H1 (cell line): ENCODE measurements around the gene ADAM12. TPM values are rescaled to one million over a fixed set of nuclear protein-coding genes. Genes with fewer than 3 reads are reported as not detected.

Experiments used
- CTCF ChIA-PET: fragments of 300-600 bp; sonication (Branson Sonifier 250); formaldehyde crosslinking; loops from one replicate; lab custom pipeline; 2021; ENCODE audit not compliant: partially characterized antibody; lab: Charles Lee
- POLR2A ChIA-PET: fragments of 300-600 bp; sonication (Branson Sonifier 250); formaldehyde crosslinking; loops from one replicate; lab custom pipeline; 2021; ENCODE audit warnings: inconsistent platforms; ENCODE audit not compliant: partially characterized antibody; lab: Charles Lee
- DNase-seq, 2 experiments: peaks; one replicate each; pipeline versions ENCODE4 v3.0.0 to v3.0.0-alpha.2; 2010 to 2022; ENCODE audit warnings: low spot score in 2 of 2, low read depth in 1 of 2, mixed read lengths in 1 of 2
- FAIRE-seq: peaks from 2 replicates; lab custom pipeline; 2011; peaks lifted over from hg19 to GRCh38; lab: Jason Lieb, UNC
- H2AFZ ChIP-seq: 2 replicates; pipeline ENCODE4 v1.8.1; 2012; ENCODE audit warnings: low read length, inconsistent platforms
- H2AK5ac ChIP-seq: 2 replicates; pipeline ENCODE4 v1.6.1; 2013; ENCODE audit warnings: low read depth, low read length
- H2BK120ac ChIP-seq: replicated peaks from 2 replicates; pipeline ENCODE3; 2013; ENCODE audit warnings: low read depth, low read length, inconsistent platforms
- H2BK12ac ChIP-seq: 2 replicates; pipeline ENCODE4 v1.6.1; 2013; ENCODE audit warnings: low read depth, low read length
- H2BK15ac ChIP-seq: 2 replicates; pipeline ENCODE4 v1.6.1; 2013; ENCODE audit warnings: low read length
- H2BK20ac ChIP-seq: 2 replicates; pipeline ENCODE4 v1.6.1; 2013; ENCODE audit warnings: low read length
- H2BK5ac ChIP-seq: 2 replicates; pipeline ENCODE4 v1.6.1; 2013; ENCODE audit warnings: low read depth, low read length
- H3K14ac ChIP-seq: 2 replicates; pipeline ENCODE4 v1.6.1; 2013; ENCODE audit warnings: inconsistent platforms; ENCODE audit not compliant: insufficient read length
- H3K18ac ChIP-seq: 2 replicates; pipeline ENCODE4 v1.6.1; 2013; ENCODE audit warnings: low read length; ENCODE audit errors: extremely low read depth
- H3K23ac ChIP-seq: 2 replicates; pipeline ENCODE4 v1.6.1; 2013; ENCODE audit warnings: inconsistent platforms; ENCODE audit not compliant: insufficient read length
- H3K23me2 ChIP-seq: 2 replicates; pipeline ENCODE4 v1.6.1; 2013; ENCODE audit warnings: low read depth, low read length
- H3K27ac ChIP-seq: 2 replicates; pipeline ENCODE4 v1.6.1; 2011; ENCODE audit warnings: low read depth, low read length, inconsistent platforms
- H3K27me3 ChIP-seq, 4 experiments: replicated peaks in 1 of 4; 1 replicate in 1 of 4; 2 replicates in 3 of 4; pipeline versions ENCODE4 v1.6.1 to v1.8.1; 2011 to 2013; ENCODE audit warnings: low read length in 3 of 4, mild to moderate bottlenecking in 3 of 4, inconsistent platforms in 2 of 4, mixed read lengths in 2 of 4, moderate library complexity in 1 of 4; ENCODE audit not compliant: control insufficient read depth in 3 of 4, insufficient read depth in 3 of 4; ENCODE audit errors: extremely low read depth in 1 of 4
- H3K36me3 ChIP-seq, 4 experiments: 2 replicates each; pipeline versions ENCODE4 v1.6.1 to v1.8.1; 2011 to 2013; ENCODE audit warnings: mild to moderate bottlenecking in 4 of 4, low read length in 3 of 4, moderate library complexity in 2 of 4, control low read depth in 1 of 4, inconsistent platforms in 1 of 4; ENCODE audit not compliant: insufficient read depth in 4 of 4, control insufficient read depth in 2 of 4
- H3K4ac ChIP-seq: replicated peaks from 2 replicates; pipeline ENCODE3; 2013; ENCODE audit warnings: low read length, low read depth, mixed read lengths, inconsistent platforms; ENCODE audit not compliant: insufficient read length
- H3K4me1 ChIP-seq, 4 experiments: replicated peaks in 1 of 4; 1 replicate in 1 of 4; 2 replicates in 3 of 4; pipeline versions ENCODE4 v1.6.1 to v1.8.1; 2011 to 2013; ENCODE audit warnings: low read length in 3 of 4, inconsistent platforms in 2 of 4, mixed read lengths in 1 of 4; ENCODE audit not compliant: insufficient read depth in 4 of 4, control insufficient read depth in 3 of 4
- H3K4me2 ChIP-seq, 2 experiments: 2 replicates each; pipeline versions ENCODE4 v1.6.1 to v1.8.1; 2011 to 2013; ENCODE audit warnings: low read depth in 2 of 2, low read length in 2 of 2, control low read depth in 1 of 2, inconsistent platforms in 1 of 2, mild to moderate bottlenecking in 1 of 2; ENCODE audit not compliant: insufficient read depth in 1 of 2
- H3K4me3 ChIP-seq, 4 experiments: fragments of 200-600, 300-600 bp in 1 of 4; sonication (generic), shearing (Covaris generic), sonication (Bioruptor Twin) in 1 of 4; 2 replicates each; pipeline versions ENCODE4 v1.5.1 to v1.8.1; 2011 to 2016; ENCODE audit warnings: low read length in 4 of 4, low read depth in 3 of 4, control low read depth in 2 of 4, inconsistent platforms in 2 of 4, mild to moderate bottlenecking in 2 of 4, mixed read lengths in 1 of 4, moderate library complexity in 1 of 4; ENCODE audit not compliant: insufficient read depth in 2 of 4; ENCODE audit errors: extremely low read depth in 1 of 4
- H3K56ac ChIP-seq: replicated peaks from 2 replicates; pipeline ENCODE3; 2013; ENCODE audit warnings: low read depth, mild to moderate bottlenecking, mixed read lengths, low read length, inconsistent platforms; ENCODE audit not compliant: insufficient read length
- H3K79me1 ChIP-seq: 2 replicates; pipeline ENCODE4 v1.6.1; 2013; ENCODE audit warnings: low read depth, low read length, control low read depth
- H3K79me2 ChIP-seq, 2 experiments: 2 replicates each; pipeline versions ENCODE4 v1.6.1 to v1.8.1; 2012 to 2013; ENCODE audit warnings: low read length in 2 of 2, mild to moderate bottlenecking in 2 of 2, inconsistent platforms in 1 of 2; ENCODE audit not compliant: insufficient read depth in 2 of 2, control insufficient read depth in 1 of 2
- H3K9ac ChIP-seq, 4 experiments: replicated peaks in 1 of 4; 1 replicate in 1 of 4; 2 replicates in 3 of 4; pipeline versions ENCODE4 v1.6.1 to v1.8.1; 2011 to 2013; ENCODE audit warnings: low read depth in 3 of 4, low read length in 3 of 4, control low read depth in 2 of 4, mild to moderate bottlenecking in 2 of 4, moderate library complexity in 2 of 4, inconsistent platforms in 1 of 4; ENCODE audit errors: extremely low read depth in 1 of 4
- H3K9me3 ChIP-seq, 2 experiments: 2 replicates each; pipeline versions ENCODE4 v1.6.1 to v1.8.1; 2012 to 2013; ENCODE audit warnings: mild to moderate bottlenecking in 2 of 2, moderate library complexity in 2 of 2, control low read depth in 1 of 2, inconsistent platforms in 1 of 2, low read depth in 1 of 2, low read length in 1 of 2, mixed read lengths in 1 of 2; ENCODE audit not compliant: insufficient read depth in 2 of 2
- H4K20me1 ChIP-seq, 2 experiments: replicated peaks in 1 of 2; 2 replicates each; pipeline versions ENCODE3 to v1.8.1; 2011 to 2013; ENCODE audit warnings: inconsistent platforms in 2 of 2, low read length in 2 of 2, mild to moderate bottlenecking in 1 of 2; ENCODE audit not compliant: insufficient read depth in 2 of 2, control insufficient read depth in 1 of 2
- H4K5ac ChIP-seq: 2 replicates; pipeline ENCODE4 v1.6.1; 2013; ENCODE audit warnings: low read length, low read depth, mixed read lengths, inconsistent platforms; ENCODE audit not compliant: insufficient read length
- H4K8ac ChIP-seq: 2 replicates; pipeline ENCODE4 v1.8.0; 2013; ENCODE audit warnings: mild to moderate bottlenecking, moderate library complexity, low read length, inconsistent platforms; ENCODE audit not compliant: insufficient read depth; ENCODE audit errors: extremely low read depth
- H4K91ac ChIP-seq: replicated peaks from 2 replicates; pipeline ENCODE3; 2013; ENCODE audit warnings: low read length, mixed read lengths, inconsistent platforms; ENCODE audit not compliant: insufficient read length
- BCL11A ChIP-seq, 2 experiments: IDR thresholded peaks; one replicate each; pipeline ENCODE4 v1.6.1; 2011; ENCODE audit warnings: low read depth in 2 of 2, low read length in 2 of 2, mild to moderate bottlenecking in 2 of 2
- CHD2 ChIP-seq: IDR thresholded peaks from 2 replicates; pipeline ENCODE4 v1.6.1; 2012; ENCODE audit warnings: low read length, improper control_type of control experiment
- EP300 ChIP-seq, 2 experiments: IDR thresholded peaks; 1 replicate in 1 of 2; 2 replicates in 1 of 2; pipeline ENCODE4 v1.6.1; 2011 to 2012; ENCODE audit warnings: low read depth in 2 of 2, low read length in 2 of 2, mild to moderate bottlenecking in 2 of 2, borderline replicate concordance in 1 of 2, inconsistent platforms in 1 of 2, moderate library complexity in 1 of 2
- KDM1A ChIP-seq: fragments of 200-600, 300-600 bp; sonication (generic); IDR thresholded peaks from 2 replicates; pipeline ENCODE4 v1.7.1; 2016; ENCODE audit warnings: mild to moderate bottlenecking, low read length, borderline replicate concordance
- KDM5A ChIP-seq: fragments of 200-600 bp; IDR thresholded peaks from 2 replicates; pipeline ENCODE4 v1.7.1; 2012; ENCODE audit warnings: mild to moderate bottlenecking, low read length, inconsistent platforms, mixed read lengths
- POU5F1 ChIP-seq: IDR thresholded peaks from 2 replicates; pipeline ENCODE4 v1.6.1; 2011; ENCODE audit warnings: low read depth, mild to moderate bottlenecking, low read length, moderate library complexity
- RAD21 ChIP-seq, 2 experiments: IDR thresholded peaks in 1 of 2; conservative IDR thresholded peaks in 1 of 2; 2 replicates each; pipeline ENCODE4 v1.6.1; 2011; ENCODE audit warnings: low read depth in 2 of 2, low read length in 2 of 2, improper control_type of control experiment in 1 of 2, inconsistent platforms in 1 of 2, mild to moderate bottlenecking in 1 of 2, moderate library complexity in 1 of 2
- RFX5 ChIP-seq: IDR thresholded peaks from 2 replicates; pipeline ENCODE4 v1.6.1; 2011; ENCODE audit warnings: low read depth, low read length, improper control_type of control experiment, borderline replicate concordance
- SAP30 ChIP-seq: fragments of 300-600 bp; sonication (generic); IDR thresholded peaks from 2 replicates; pipeline ENCODE4 v1.7.1; 2012; ENCODE audit warnings: low read length, moderate library complexity, mild to moderate bottlenecking, inconsistent platforms; ENCODE audit not compliant: insufficient read depth, insufficient replicate concordance
- SIX5 ChIP-seq: IDR thresholded peaks from 2 replicates; pipeline ENCODE4 v1.6.1; 2011; ENCODE audit warnings: mild to moderate bottlenecking, low read depth, low read length
- SP4 ChIP-seq: IDR thresholded peaks from 2 replicates; pipeline ENCODE4 v1.6.1; 2012; ENCODE audit warnings: low read length, inconsistent platforms
- SRF ChIP-seq: IDR thresholded peaks from 2 replicates; pipeline ENCODE4 v1.6.1; 2011; ENCODE audit warnings: mild to moderate bottlenecking, low read depth, low read length, moderate library complexity
- WGBS, 2 experiments: shearing (Covaris generic) in 1 of 2; methylation state at CpG; one replicate each; pipeline versions ENCODE4 v1.1.6 to v1.1.7; 2013 to 2015; ENCODE audit warnings: low lambda C conversion rate in 2 of 2, mixed read lengths in 2 of 2, inconsistent platforms in 1 of 2, low coverage in 1 of 2, missing lambda C conversion rate in 1 of 2; ENCODE audit not compliant: insufficient replicate concordance in 2 of 2, insufficient coverage in 1 of 2, insufficient read length in 1 of 2; ENCODE audit errors: extremely low coverage in 1 of 2, missing lambda C conversion rate in 1 of 2; 5-methylcytosine and 5-hydroxymethylcytosine counted together
- polyA plus RNA-seq, 7 experiments: library from polyadenylated mRNA; depleted of rRNA in 3 of 7; stranded (reverse) in 5 of 7; unstranded in 2 of 7; fragments of >200 nt in 5 of 7; fragments of 200-250 nt in 2 of 7; gene quantifications; 1 replicate in 5 of 7; 2 replicates in 1 of 7; 4 replicates in 1 of 7; pipeline versions ENCODE4 v1.2.1 to v1.2.3, GENCODE V29; 2011 to 2013; ENCODE audit warnings: missing spikeins in 2 of 7, mixed read lengths in 2 of 7
- total RNA-seq: library from RNA; stranded (reverse); fragmentation: NEBNext Ultra II Directional; extraction: Animal tissue kit (Norgen Biotek cat#: 25700); gene quantifications from 2 replicates; pipeline ENCODE4 v1.2.1, GENCODE V29; 2021

ADAM12 gene
- total and polyA plus RNA-seq, 2 of the 8 experiments (the other 6 are each of a cell fraction or from before 2014, with no cell fraction given), result 0.07 to 0.17 TPM

- Histone ChIP-seq H4K5ac (no peak overlapping the region), H4K91ac (no peak overlapping the region), H3K27ac (no peak overlapping the region), H4K20me1 (no peaks in the 10 kb centered on the region), H3K14ac (no peak overlapping the region), H3K56ac (no peak overlapping the region), H3K9ac (no peak overlapping the region), H3K4me2 (no peak overlapping the region), H3K4me3 (no peak overlapping the region), H3K36me3 (no peaks in the 10 kb centered on the region), H3K23ac (no peak overlapping the region), H2BK20ac (no peak overlapping the region), H3K23me2 (no peaks in the 10 kb centered on the region), H2BK12ac (no peak overlapping the region), H3K18ac (no peak overlapping the region), H2BK15ac (no peak overlapping the region), H3K27me3 (no peaks in the 10 kb centered on the region), H2AFZ (no peak overlapping the region), H2BK5ac (no peak overlapping the region), H3K79me2 (no peaks in the 10 kb centered on the region), H4K8ac (no peak overlapping the region), H3K79me1 (no peaks in the 10 kb centered on the region), H2AK5ac (no peak overlapping the region), H2BK120ac (no peak overlapping the region), H3K4me1 (no peaks in the 10 kb centered on the region), H3K9me3 (no peaks in the 10 kb centered on the region), H3K4ac (no peak overlapping the region)
- POLR2A ChIA-PET, result no interaction called here
- DNase-seq (no peak), FAIRE-seq (no peak)
- CTCF ChIA-PET, result interaction anchor here (1.1 kb wide), 1 partner anchor 88 kb away, joined by 3 read pairs; no protein-coding TSS in a partner anchor
- 88% methylated on average over 5 of the region's 5 CpGs; no CpG with 5 or more reads in 1 of the 2 experiments for WGBS, 2 experiments
- no peak for TF ChIP-seq POU5F1
- no peak for TF ChIP-seq KDM5A
- no peak for TF ChIP-seq RAD21 (IDR thresholded peaks at IDR 0.05 in 1 of 2, conservative IDR thresholded peaks at IDR 0.05 in 1 of 2; ENCODE audit: low read depth in 2 of 2, low read length in 2 of 2)
- TF ChIP-seq SP4, result no peak
- no peak for TF ChIP-seq BCL11A (IDR thresholded peaks at IDR 0.05; ENCODE audit: low read depth in 2 of 2, low read length in 2 of 2)
- TF ChIP-seq RFX5, result no peak
- no peak for TF ChIP-seq EP300 (IDR thresholded peaks at IDR 0.05; ENCODE audit: borderline replicate concordance in 1 of 2, low read depth in 2 of 2, low read length in 2 of 2)
- no peak for TF ChIP-seq SIX5
- TF ChIP-seq KDM1A, result no peak
- no peak for TF ChIP-seq SRF
- TF ChIP-seq CHD2, result no peak
- no peak for TF ChIP-seq SAP30
Measured at GRCh38 chr10:126022841-126023240, 365.4 kb downstream of the ADAM12 start.
